Muscle of leg (tissue), 11 donors: ENCODE measurements around the gene TMEM52. TPM values are rescaled to one million over a fixed set of nuclear protein-coding genes. Genes with fewer than 3 reads are reported as not detected.
A peak's percentile ranks its signal among the peaks of the same experiment; 100 is the strongest.

Experiments
- DNase-seq: peaks from one replicate; pipeline ENCODE4 v3.0.0; 2013
- H3K27ac ChIP-seq: one replicate; pipeline ENCODE4 v1.5.1; 2013; ENCODE audit warnings: mild to moderate bottlenecking, low read length, control low read depth
- H3K27me3 ChIP-seq: one replicate; pipeline ENCODE4 v1.6.1; 2013; ENCODE audit warnings: low read length; ENCODE audit not compliant: control insufficient read depth, insufficient read depth
- H3K36me3 ChIP-seq: one replicate; pipeline ENCODE4 v1.6.1; 2013; ENCODE audit warnings: low read length; ENCODE audit not compliant: control insufficient read depth, insufficient read depth
- H3K4me1 ChIP-seq: one replicate; pipeline ENCODE4 v1.6.1; 2013; ENCODE audit warnings: low read length; ENCODE audit not compliant: control insufficient read depth, insufficient read depth
- H3K4me3 ChIP-seq: one replicate; pipeline ENCODE4 v1.5.1; 2013; ENCODE audit warnings: low read length, control low read depth
- H3K9me3 ChIP-seq: replicated peaks from 2 replicates; pipeline ENCODE4 v1.6.1; 2013; ENCODE audit warnings: low read depth, low read length; ENCODE audit not compliant: control insufficient read depth
- WGBS: methylation state at CpG from one replicate; pipeline ENCODE4 v1.1.5; 2013; ENCODE audit warnings: missing lambda C conversion rate; ENCODE audit not compliant: insufficient coverage; 5-methylcytosine and 5-hydroxymethylcytosine counted together
- polyA plus RNA-seq, 8 donors: library from polyadenylated mRNA; unstranded; fragments of 120-200 nt; gene quantifications; one replicate each; pipeline versions ENCODE4 v1.2.1 to v1.2.3, GENCODE V29; 2013; ENCODE audit warnings: inconsistent platforms in 1 of 8, low replicate concordance in 1 of 8; ENCODE audit not compliant: insufficient read length in 8 of 8, insufficient read depth in 1 of 8
- total RNA-seq: library from RNA; stranded (reverse); fragments of 120-200 nt; gene quantifications from one replicate; pipeline ENCODE4 v1.2.4, GENCODE V29; 2013

Gene TMEM52
- total and polyA plus RNA-seq, 9 donors, result 43.3 to 129 (median 84.8) TPM

DNA sequence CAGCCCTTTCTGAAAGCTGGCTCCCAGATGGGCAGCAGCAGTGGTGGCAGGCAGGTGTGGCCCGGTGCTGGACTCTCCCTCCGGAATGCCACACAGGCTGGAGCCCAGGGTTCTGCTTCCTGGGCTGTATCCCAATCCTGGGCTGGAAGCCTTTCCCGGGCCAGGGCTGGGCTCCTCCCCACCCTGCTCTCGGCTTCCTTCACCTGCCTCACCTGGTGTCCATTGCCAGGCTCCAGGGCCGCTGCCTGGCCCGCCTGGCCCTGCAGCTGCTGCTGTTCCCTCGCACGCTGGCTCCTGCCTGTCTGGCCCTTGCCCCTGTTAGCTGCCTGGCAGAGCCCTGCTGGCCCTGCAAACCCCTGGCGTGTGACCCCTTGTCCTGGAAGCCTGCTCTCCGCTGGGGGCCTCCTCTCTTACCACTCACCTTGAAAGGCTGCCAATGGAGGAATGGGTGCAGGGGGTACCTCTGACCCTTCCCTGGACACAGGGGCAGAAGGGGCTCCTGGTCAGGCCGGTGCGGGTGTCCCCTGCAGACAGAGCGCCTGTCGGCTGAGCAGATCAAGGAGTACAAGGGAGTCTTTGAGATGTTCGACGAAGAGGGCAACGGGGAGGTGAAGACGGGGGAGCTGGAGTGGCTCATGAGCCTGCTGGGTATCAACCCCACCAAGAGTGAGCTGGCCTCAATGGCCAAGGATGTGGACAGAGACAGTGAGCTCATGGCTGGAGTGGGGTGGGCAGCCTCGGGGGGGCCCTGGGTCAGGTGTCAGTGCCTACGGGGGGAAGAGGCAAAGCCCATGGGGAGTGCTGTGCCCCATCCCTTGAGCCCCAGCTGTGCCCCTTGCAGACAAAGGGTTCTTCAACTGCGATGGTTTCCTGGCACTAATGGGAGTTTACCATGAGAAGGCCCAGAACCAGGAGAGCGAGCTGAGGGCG lies 2.9 kb downstream of the TMEM52 start:
- no peak for DNase-seq
- Histone ChIP-seq H3K4me1 (peaks cover 62% of the 10 kb centered on the region), H3K36me3 (no peaks in the 10 kb centered on the region), H3K9me3 (no peaks in the 10 kb centered on the region), H3K27ac (peak overlapping the region; percentile 94), H3K4me3 (peak overlapping the region; percentile 43), H3K27me3 (no peaks in the 10 kb centered on the region)
- WGBS, result 84% methylated on average over 20 of the region's 23 CpGs

DNA sequence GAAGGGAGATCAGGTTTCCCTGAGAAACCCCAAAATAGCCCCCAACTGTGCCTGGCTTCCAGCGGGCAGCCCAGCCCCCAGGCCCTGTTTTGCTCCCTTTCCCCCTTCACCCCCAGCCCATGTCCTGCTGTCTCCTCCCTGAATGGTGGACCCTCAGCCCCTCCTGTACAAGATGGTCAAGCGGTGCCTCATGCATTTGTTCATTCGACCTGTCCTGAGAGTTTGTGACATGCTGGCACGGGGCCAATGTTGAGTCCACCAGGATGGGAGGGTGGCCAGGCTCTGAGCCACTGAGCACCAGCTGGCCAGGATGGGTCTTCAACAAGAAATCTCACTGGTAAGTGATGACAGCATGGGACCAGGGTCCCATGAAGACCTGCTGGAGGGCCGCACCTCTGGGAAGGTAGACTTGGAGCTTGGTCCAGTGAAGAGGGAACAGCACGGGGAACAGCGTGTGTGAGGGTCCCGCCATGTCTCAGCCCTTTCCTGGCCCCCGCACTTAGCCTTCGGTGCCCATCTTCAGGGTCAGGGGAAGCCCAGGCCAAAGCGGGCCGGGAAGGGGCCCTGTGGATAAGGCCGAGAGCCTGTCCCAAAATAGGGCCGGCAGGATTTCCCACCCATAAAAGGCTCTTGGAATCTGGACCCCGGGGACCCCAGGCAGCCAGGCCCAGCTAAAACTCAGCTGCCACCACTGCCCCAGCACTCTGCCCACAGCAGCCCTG lies 3.9 kb downstream of the TMEM52 start, which contains the start of gene CALML6:
Gene CALML6, plus strand, starts transcription at position 290 of the 722 bp plus-strand sequence. Its CDS starts 21 bp downstream, at position 311.
- WGBS, result 79% methylated on average over 15 of the region's 15 CpGs
- DNase-seq, result peak; percentile 54
- Histone ChIP-seq H3K36me3 (no peaks in the 10 kb centered on the region), H3K4me3 (peak within 1 kb of the TSS; percentile 43), H3K4me1 (peaks cover 69% of the 10 kb centered on the region), H3K27ac (peak within 1 kb of the TSS; percentile 94), H3K27me3 (no peaks in the 10 kb centered on the region), H3K9me3 (no peaks in the 10 kb centered on the region)

DNA sequence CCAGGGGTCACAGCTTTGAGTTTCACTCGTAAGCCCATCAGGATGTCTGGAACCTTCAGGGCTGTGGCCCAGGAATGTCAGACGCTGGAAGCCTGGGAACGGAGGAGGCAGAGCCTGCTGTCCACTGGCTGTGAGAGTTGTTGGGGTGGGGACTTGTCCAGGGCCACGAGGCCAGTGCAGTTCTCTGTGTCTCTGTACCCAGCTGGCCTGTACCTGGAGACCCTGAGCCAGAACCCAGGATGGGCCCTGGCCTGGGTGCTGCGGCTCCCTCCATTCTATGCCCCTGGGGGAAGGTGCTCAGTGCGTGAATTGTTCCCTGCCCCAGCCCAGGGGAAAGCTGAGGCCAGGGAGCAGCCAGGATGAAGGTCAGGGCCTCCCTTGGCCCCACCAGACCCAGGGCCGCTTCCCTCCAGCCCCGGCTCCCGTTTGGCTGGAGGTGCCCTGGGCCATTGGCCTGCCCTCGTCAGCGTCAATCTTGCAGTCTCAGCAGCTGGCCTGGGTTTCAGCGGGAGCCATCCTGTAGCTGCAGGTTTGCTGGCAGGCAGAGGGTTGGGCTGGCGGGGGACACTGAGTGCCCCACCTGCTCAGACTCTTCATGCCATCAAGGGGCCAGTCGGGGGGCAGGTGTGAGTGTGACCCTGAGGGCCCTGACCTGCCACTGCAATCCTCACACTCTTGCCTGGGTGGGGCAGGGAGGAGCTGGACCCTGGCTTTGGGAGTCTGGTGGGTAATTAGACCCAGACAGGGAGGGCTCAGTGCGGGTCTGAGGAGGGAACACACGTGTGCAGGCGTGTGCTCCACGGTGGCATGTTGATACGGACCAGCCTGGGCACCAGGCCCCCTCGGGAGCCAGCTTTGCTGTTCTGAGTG lies 4.7 kb downstream of the TMEM52 start:
- DNase-seq, result peak; percentile 81
- Histone ChIP-seq H3K27me3 (no peaks in the 10 kb centered on the region), H3K9me3 (no peaks in the 10 kb centered on the region), H3K36me3 (no peaks in the 10 kb centered on the region), H3K27ac (peak overlapping the region; percentile 94), H3K4me1 (peaks cover 67% of the 10 kb centered on the region), H3K4me3 (peak overlapping the region; percentile 43)
- WGBS, result 49% methylated on average over 13 of the region's 20 CpGs

DNA sequence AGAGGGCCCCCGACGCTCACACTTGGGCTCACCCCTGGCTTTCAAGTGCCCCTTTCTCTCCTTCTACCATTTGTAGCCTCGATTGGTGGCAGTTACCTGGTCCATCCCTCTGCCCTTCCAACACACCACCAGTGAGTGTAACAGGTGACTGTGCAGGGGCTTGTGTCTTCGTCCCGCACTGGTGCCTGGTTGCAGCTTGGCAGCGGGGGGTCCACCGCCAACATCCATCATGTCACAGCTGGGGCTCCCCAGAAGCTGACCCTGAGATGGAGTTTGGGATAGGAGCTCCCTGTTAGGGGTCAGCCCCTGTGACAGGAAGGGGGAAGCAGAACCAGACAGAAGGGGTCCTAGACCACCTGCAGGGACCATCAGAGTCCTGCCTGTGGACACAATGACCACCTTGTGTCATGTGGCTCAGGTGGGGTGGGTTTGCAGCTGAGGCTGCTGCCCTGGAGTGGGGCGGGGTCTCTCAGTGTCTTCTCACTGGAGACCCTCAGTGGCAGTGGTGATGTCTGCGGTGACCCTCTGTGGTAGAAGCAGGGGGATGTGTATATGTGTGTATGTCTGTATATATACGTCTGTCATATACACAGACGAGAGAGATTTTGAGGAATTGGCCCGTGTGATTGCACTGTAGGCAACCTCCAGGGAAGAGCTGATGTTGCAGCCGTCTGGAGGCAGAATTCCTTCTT lies 7.6 kb downstream of the TMEM52 start:
- Histone ChIP-seq H3K9me3 (no peaks in the 10 kb centered on the region), H3K36me3 (no peaks in the 10 kb centered on the region), H3K4me3 (no peak overlapping the region), H3K27ac (no peak overlapping the region), H3K27me3 (no peaks in the 10 kb centered on the region), H3K4me1 (peaks cover 63% of the 10 kb centered on the region)
- DNase-seq, result no peak
- 90% methylated on average over 2 of the region's 13 CpGs for WGBS

DNA sequence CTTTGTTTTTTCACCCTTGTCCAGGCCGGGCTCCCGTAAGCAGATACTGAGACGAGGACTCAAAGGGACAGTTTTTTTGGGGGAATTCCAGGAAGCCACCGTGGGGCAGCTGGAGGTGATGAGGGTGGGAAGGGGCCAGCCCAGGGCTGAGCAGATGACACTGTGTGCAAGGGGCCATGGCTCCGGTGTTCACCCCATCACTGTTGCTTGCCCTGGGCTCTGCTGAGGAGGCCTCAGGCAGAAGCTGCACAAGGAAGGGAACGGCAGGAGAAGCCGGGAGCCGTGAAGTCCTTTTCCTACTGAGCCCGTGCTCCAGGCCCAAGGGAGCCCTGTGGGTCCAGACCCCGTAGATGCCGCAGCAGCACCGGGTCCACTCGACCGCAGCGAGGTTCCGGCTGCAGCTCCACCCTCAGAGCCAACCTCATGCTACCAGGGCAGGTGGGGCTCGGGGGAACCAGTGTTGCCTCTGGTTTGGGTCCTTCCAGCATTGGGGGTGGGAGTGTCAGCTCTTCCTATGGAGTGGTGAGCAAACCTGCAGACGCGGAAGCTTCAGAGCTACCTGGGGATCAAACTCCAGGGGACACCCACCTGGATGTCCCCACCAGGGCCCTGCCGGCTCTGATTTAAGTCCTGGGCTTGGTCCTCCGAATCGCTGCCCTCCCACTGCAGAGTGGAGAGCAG lies 8.3 kb downstream of the TMEM52 start:
- Histone ChIP-seq H3K27ac (no peak overlapping the region), H3K27me3 (no peaks in the 10 kb centered on the region), H3K9me3 (no peaks in the 10 kb centered on the region), H3K36me3 (no peaks in the 10 kb centered on the region), H3K4me3 (no peak overlapping the region), H3K4me1 (peaks cover 61% of the 10 kb centered on the region)
- 79% methylated on average over 16 of the region's 22 CpGs for WGBS
- no peak for DNase-seq

DNA sequence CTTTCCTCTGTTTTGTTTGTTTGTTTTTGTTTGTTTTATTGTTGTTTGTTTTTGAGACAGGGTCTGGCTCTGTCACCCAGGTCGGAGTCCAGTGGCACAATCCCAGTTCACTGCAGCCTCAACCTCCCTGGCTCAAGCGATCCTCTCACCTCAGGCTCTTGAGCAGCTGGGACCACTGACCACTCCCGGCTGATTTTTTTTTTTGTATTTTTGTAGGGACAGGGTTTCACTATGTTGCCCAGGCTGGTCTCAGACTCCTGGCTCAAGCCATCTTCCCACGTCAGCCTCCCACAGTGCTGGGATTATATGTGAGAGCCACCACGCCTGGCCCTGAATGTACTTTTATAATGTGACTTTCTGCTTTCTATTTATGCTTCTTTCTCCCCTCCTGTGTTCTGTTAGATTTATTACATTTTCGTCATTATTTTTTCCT lies 9.0 kb downstream of the TMEM52 start:
- no peaks in the 10 kb centered on the region for H3K27me3 ChIP-seq
- H3K4me1 ChIP-seq, result peaks cover 54% of the 10 kb centered on the region
- no peak for DNase-seq
- H3K36me3 ChIP-seq, result no peaks in the 10 kb centered on the region
- no peaks in the 10 kb centered on the region for H3K9me3 ChIP-seq
- peak overlapping the region; percentile 56 for H3K4me3 ChIP-seq
- peak overlapping the region; percentile 85 for H3K27ac ChIP-seq
- WGBS, result no CpG with 5 or more reads among the region's 6 CpGs

DNA sequence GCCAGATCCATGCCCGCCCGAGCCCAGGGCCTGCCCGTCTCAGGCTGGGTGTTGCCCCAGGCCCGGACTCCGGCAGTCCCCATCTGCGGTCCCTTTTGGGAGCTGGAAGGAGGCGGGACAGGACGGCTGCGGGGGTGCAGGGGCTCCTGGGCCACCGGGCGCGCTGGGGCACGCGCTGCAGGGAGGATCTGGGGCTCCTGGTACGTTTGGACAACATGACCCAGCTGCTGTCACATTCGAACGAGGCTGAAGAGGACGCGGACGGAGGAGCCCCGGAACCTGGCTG lies 10.6 kb downstream of the TMEM52 start:
- no peaks in the 10 kb centered on the region for H3K9me3 ChIP-seq
- H3K36me3 ChIP-seq, result no peaks in the 10 kb centered on the region
- H3K4me3 ChIP-seq, result peak overlapping the region; percentile 55
- peaks cover 38% of the 10 kb centered on the region for H3K4me1 ChIP-seq
- 5% methylated on average over 21 of the region's 21 CpGs for WGBS
- H3K27me3 ChIP-seq, result no peaks in the 10 kb centered on the region
- no peak for DNase-seq
- peak overlapping the region; percentile 76 for H3K27ac ChIP-seq

DNA sequence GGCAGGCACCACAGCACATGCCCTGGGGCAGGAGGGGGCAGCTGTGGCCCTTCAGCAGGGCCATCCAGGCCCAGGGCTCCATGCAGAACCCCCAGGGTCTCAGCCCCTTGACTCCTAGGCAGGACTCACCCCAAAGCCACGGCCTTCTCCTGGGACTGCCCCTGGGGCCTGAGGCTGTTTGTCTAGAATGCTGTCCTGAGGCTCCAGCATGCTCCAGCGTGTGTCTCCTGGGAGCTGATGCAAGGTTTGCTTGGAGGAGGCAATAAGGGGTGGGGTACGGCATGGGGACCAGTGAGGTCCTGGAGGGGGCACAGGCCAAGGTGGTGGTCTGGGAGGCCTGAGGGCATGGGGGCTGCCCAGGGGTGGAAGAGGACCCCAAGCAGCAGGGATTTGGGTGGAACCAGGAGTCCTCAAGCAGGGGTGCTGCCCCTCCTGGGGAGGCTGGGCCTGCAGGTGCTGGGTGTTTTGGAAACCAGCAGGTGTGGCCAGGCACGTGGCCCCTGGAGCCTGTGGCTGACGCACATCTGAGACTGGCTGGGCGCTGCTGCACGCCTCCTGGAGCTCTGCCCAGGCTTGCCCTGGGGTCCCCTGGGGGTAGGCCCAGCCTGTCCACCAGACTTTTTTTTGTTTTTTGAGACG lies 11.9 kb downstream of the TMEM52 start:
- H3K4me3 ChIP-seq, result no peak overlapping the region
- no peaks in the 10 kb centered on the region for H3K27me3 ChIP-seq
- 77% methylated on average over 5 of the region's 8 CpGs for WGBS
- H3K27ac ChIP-seq, result peak overlapping the region; percentile 55
- peaks cover 37% of the 10 kb centered on the region for H3K4me1 ChIP-seq
- no peaks in the 10 kb centered on the region for H3K9me3 ChIP-seq
- DNase-seq, result peak; percentile 40
- H3K36me3 ChIP-seq, result no peaks in the 10 kb centered on the region
